Measurements from ENCODE around the gene AKR1C1.
"Not testable (repeated sequence)": the region's sequence is repeated elsewhere in the genome, so short reads cannot be mapped to it uniquely, and the experiment has no call there.

The AKR1C1 gene

GRCh38 chr10:5004501-5004900, 41.3 kb downstream of the AKR1C1 start:
- H3K36me3 ChIP-seq (ENCODE audit: control insufficient read depth, insufficient read depth, low read length); H3K9me3 ChIP-seq (ENCODE audit: control insufficient read depth, low read length); H3K4me3 ChIP-seq (ENCODE audit: extremely low read depth, insufficient read depth, low read length, poor library complexity, severe bottlenecking); H3K27ac ChIP-seq (ENCODE audit: low read depth, low read length, severe bottlenecking); H3K4me1 ChIP-seq (ENCODE audit: control insufficient read depth, insufficient read depth, low read length, poor library complexity, severe bottlenecking): not testable (repeated sequence)

GRCh38 chr10:5008857-5009548, 45.8 kb downstream of the AKR1C1 start:
- not testable (repeated sequence) for H3K9me3 ChIP-seq (ENCODE audit: control insufficient read depth, low read length); H3K36me3 ChIP-seq (ENCODE audit: control insufficient read depth, insufficient read depth, low read length); H3K4me1 ChIP-seq (ENCODE audit: control insufficient read depth, insufficient read depth, low read length, poor library complexity, severe bottlenecking); H3K27ac ChIP-seq (ENCODE audit: low read depth, low read length, severe bottlenecking); H3K4me3 ChIP-seq (ENCODE audit: extremely low read depth, insufficient read depth, low read length, poor library complexity, severe bottlenecking)
- WGBS, 2 experiments (ENCODE audit: insufficient coverage in 2 of 2): 100% methylated on average over 1 of the region's 4 CpGs; no CpG with 5 or more reads in 1 of the 2 experiments

- H3K4me3 ChIP-seq (ENCODE audit: extremely low read depth, insufficient read depth, low read length, poor library complexity, severe bottlenecking); H3K27ac ChIP-seq (ENCODE audit: low read depth, low read length, severe bottlenecking); H3K4me1 ChIP-seq (ENCODE audit: control insufficient read depth, insufficient read depth, low read length, poor library complexity, severe bottlenecking); H3K9me3 ChIP-seq (ENCODE audit: control insufficient read depth, low read length); H3K36me3 ChIP-seq (ENCODE audit: control insufficient read depth, insufficient read depth, low read length): not testable (repeated sequence)
- WGBS, 2 experiments (ENCODE audit: insufficient coverage in 2 of 2): no CpG with 5 or more reads among the region's 7 CpGs
Observed at GRCh38 chr10:5010043-5010442, 46.8 kb downstream of the AKR1C1 start.

GRCh38 chr10:5011392-5011791, 48.2 kb downstream of the AKR1C1 start:
- not testable (repeated sequence) for H3K9me3 ChIP-seq (ENCODE audit: control insufficient read depth, low read length); H3K36me3 ChIP-seq (ENCODE audit: control insufficient read depth, insufficient read depth, low read length)
- WGBS, 2 experiments (ENCODE audit: insufficient coverage in 2 of 2): 71 to 92% methylated on average over 1 of the region's 2 CpGs

GRCh38 chr10:5012595-5012994, 49.4 kb downstream of the AKR1C1 start:
- H3K27ac ChIP-seq (ENCODE audit: low read depth, low read length, severe bottlenecking): no peak overlapping the region
- H3K4me3 ChIP-seq (ENCODE audit: extremely low read depth, insufficient read depth, low read length, poor library complexity, severe bottlenecking): no peak overlapping the region
- H3K4me1 ChIP-seq (ENCODE audit: control insufficient read depth, insufficient read depth, low read length, poor library complexity, severe bottlenecking): no peaks in the 10 kb centered on the region
- H3K36me3 ChIP-seq (ENCODE audit: control insufficient read depth, insufficient read depth, low read length): no peaks in the 10 kb centered on the region
- WGBS, 2 experiments (ENCODE audit: insufficient coverage in 2 of 2): 78 to 100% methylated on average over 1 of the region's 2 CpGs
- H3K9me3 ChIP-seq (ENCODE audit: control insufficient read depth, low read length): no peaks in the 10 kb centered on the region

More at GRCh38 chr10:5011392-5011791, 48.2 kb downstream of the AKR1C1 start:
- not testable (repeated sequence) for H3K27ac ChIP-seq (ENCODE audit: low read depth, low read length, severe bottlenecking); H3K4me1 ChIP-seq (ENCODE audit: control insufficient read depth, insufficient read depth, low read length, poor library complexity, severe bottlenecking); H3K4me3 ChIP-seq (ENCODE audit: extremely low read depth, insufficient read depth, low read length, poor library complexity, severe bottlenecking)

GRCh38 chr10:5013385-5013784, 50.2 kb downstream of the AKR1C1 start:
- Histone ChIP-seq H3K9me3 (ENCODE audit: control insufficient read depth, low read length) (no peaks in the 10 kb centered on the region), H3K4me3 (ENCODE audit: extremely low read depth, insufficient read depth, low read length, poor library complexity, severe bottlenecking) (no peak overlapping the region), H3K36me3 (ENCODE audit: control insufficient read depth, insufficient read depth, low read length) (no peaks in the 10 kb centered on the region), H3K27ac (ENCODE audit: low read depth, low read length, severe bottlenecking) (no peak overlapping the region), H3K4me1 (ENCODE audit: control insufficient read depth, insufficient read depth, low read length, poor library complexity, severe bottlenecking) (no peaks in the 10 kb centered on the region)
- no CpG with 5 or more reads among the region's 1 CpG for WGBS, 2 experiments (ENCODE audit: insufficient coverage in 2 of 2)

- not testable (repeated sequence) for H3K36me3 ChIP-seq (ENCODE audit: control insufficient read depth, insufficient read depth, low read length); H3K9me3 ChIP-seq (ENCODE audit: control insufficient read depth, low read length); H3K4me3 ChIP-seq (ENCODE audit: extremely low read depth, insufficient read depth, low read length, poor library complexity, severe bottlenecking); H3K4me1 ChIP-seq (ENCODE audit: control insufficient read depth, insufficient read depth, low read length, poor library complexity, severe bottlenecking); H3K27ac ChIP-seq (ENCODE audit: low read depth, low read length, severe bottlenecking)
- 71 to 78% methylated on average over 1 of the region's 4 CpGs for WGBS, 2 experiments (ENCODE audit: insufficient coverage in 2 of 2)
Observed at GRCh38 chr10:5014200-5014910, 51.1 kb downstream of the AKR1C1 start.

GRCh38 chr10:5014936-5015335, 51.7 kb downstream of the AKR1C1 start:
- Histone ChIP-seq H3K27ac (ENCODE audit: low read depth, low read length, severe bottlenecking) (no peak overlapping the region), H3K4me3 (ENCODE audit: extremely low read depth, insufficient read depth, low read length, poor library complexity, severe bottlenecking) (no peak overlapping the region), H3K9me3 (ENCODE audit: control insufficient read depth, low read length) (no peaks in the 10 kb centered on the region), H3K4me1 (ENCODE audit: control insufficient read depth, insufficient read depth, low read length, poor library complexity, severe bottlenecking) (no peaks in the 10 kb centered on the region), H3K36me3 (ENCODE audit: control insufficient read depth, insufficient read depth, low read length) (no peaks in the 10 kb centered on the region)
- WGBS, 2 experiments (ENCODE audit: insufficient coverage in 2 of 2): 50 to 71% methylated on average over 1 of the region's 1 CpG

- Histone ChIP-seq H3K27ac (ENCODE audit: low read depth, low read length, severe bottlenecking) (no peak overlapping the region), H3K4me1 (ENCODE audit: control insufficient read depth, insufficient read depth, low read length, poor library complexity, severe bottlenecking) (no peaks in the 10 kb centered on the region), H3K9me3 (ENCODE audit: control insufficient read depth, low read length) (no peaks in the 10 kb centered on the region), H3K4me3 (ENCODE audit: extremely low read depth, insufficient read depth, low read length, poor library complexity, severe bottlenecking) (no peak overlapping the region), H3K36me3 (ENCODE audit: control insufficient read depth, insufficient read depth, low read length) (no peaks in the 10 kb centered on the region)
- WGBS, 2 experiments (ENCODE audit: insufficient coverage in 2 of 2): 67 to 70% methylated on average over 2 of the region's 3 CpGs
Observed at GRCh38 chr10:5018134-5018533, 54.9 kb downstream of the AKR1C1 start.

- not testable (repeated sequence) for H3K27ac ChIP-seq (ENCODE audit: low read depth, low read length, severe bottlenecking); H3K4me1 ChIP-seq (ENCODE audit: control insufficient read depth, insufficient read depth, low read length, poor library complexity, severe bottlenecking); H3K4me3 ChIP-seq (ENCODE audit: extremely low read depth, insufficient read depth, low read length, poor library complexity, severe bottlenecking); H3K36me3 ChIP-seq (ENCODE audit: control insufficient read depth, insufficient read depth, low read length); H3K9me3 ChIP-seq (ENCODE audit: control insufficient read depth, low read length)
- WGBS, 2 experiments (ENCODE audit: insufficient coverage in 2 of 2): no CpG with 5 or more reads among the region's 3 CpGs
Observed at GRCh38 chr10:5018671-5019277, 55.6 kb downstream of the AKR1C1 start.
